Measurements from ENCODE around the gene RPS23. TPM values are rescaled to one million over a fixed set of nuclear protein-coding genes. Genes with fewer than 3 reads are reported as not detected.

The RPS23 gene
- total RNA-seq, 3 donors from 2014 or later (not counting 1 experiment from before 2014, with no cell fraction given) = 1,162 to 1,462 (median 1,451) TPM

- Mint-ChIP-seq H3K9me3 (no peaks in the 10 kb centered on the region), H3K27ac (no peak overlapping the region), H3K27me3 (ENCODE audit: low read depth in 2 of 2) (no peaks in the 10 kb centered on the region), H3K4me3 (no peak overlapping the region), H3K4me1 (no peaks in the 10 kb centered on the region), H3K36me3 (no peaks in the 10 kb centered on the region)
- no peak for TF ChIP-seq CTCF (IDR thresholded peaks at IDR 0.05)
- DNase-seq (no peak), ATAC-seq (no peak)
- H3K4me3 ChIP-seq (ENCODE audit: low read length) = no peak overlapping the region
- 100% methylated on average over 1 of the region's 3 CpGs for whole genome bisulfite sequencing (ENCODE audit: insufficient coverage)
- H3K4me1 ChIP-seq (ENCODE audit: control insufficient read depth, insufficient read depth, low read length) = no peaks in the 10 kb centered on the region
- H3K27me3 ChIP-seq (ENCODE audit: control insufficient read depth, insufficient read depth, low read length) = no peaks in the 10 kb centered on the region
- H3K9me3 ChIP-seq (ENCODE audit: control insufficient read depth, insufficient read depth, low read length) = no peaks in the 10 kb centered on the region
- intact Hi-C loops (cut with micrococcal nuclease) = no loop called here
- H3K27ac ChIP-seq (ENCODE audit: low read length) = no peak overlapping the region
- H3K36me3 ChIP-seq (ENCODE audit: control insufficient read depth, insufficient read depth, low read length) = no peaks in the 10 kb centered on the region
Measured at GRCh38 chr5:82301190-82301589, 23.0 kb upstream of the RPS23 start.

GRCh38 chr5:82298668-82299067 is 20.5 kb upstream of the RPS23 start:
- no peak overlapping the region for H3K4me3 ChIP-seq (ENCODE audit: low read length)
- intact Hi-C loops (cut with micrococcal nuclease) = no loop called here
- no peaks in the 10 kb centered on the region for H3K36me3 ChIP-seq (ENCODE audit: control insufficient read depth, insufficient read depth, low read length)
- H3K4me1 ChIP-seq (ENCODE audit: control insufficient read depth, insufficient read depth, low read length) = no peaks in the 10 kb centered on the region
- WGBS (ENCODE audit: insufficient coverage) = 100% methylated on average over 1 of the region's 2 CpGs
- Mint-ChIP-seq H3K36me3 (no peaks in the 10 kb centered on the region), H3K4me1 (no peaks in the 10 kb centered on the region), H3K27ac (no peak overlapping the region), H3K4me3 (no peak overlapping the region), H3K27me3 (ENCODE audit: low read depth in 2 of 2) (no peaks in the 10 kb centered on the region), H3K9me3 (no peaks in the 10 kb centered on the region)
- no peak for ATAC-seq
- no peaks in the 10 kb centered on the region for H3K9me3 ChIP-seq (ENCODE audit: control insufficient read depth, insufficient read depth, low read length)
- TF ChIP-seq CTCF (IDR thresholded peaks at IDR 0.05) = no peak
- no peaks in the 10 kb centered on the region for H3K27me3 ChIP-seq (ENCODE audit: control insufficient read depth, insufficient read depth, low read length)
- no peak overlapping the region for H3K27ac ChIP-seq (ENCODE audit: low read length)
- DNase-seq = no peak

- H3K9me3 Mint-ChIP-seq = no peaks in the 10 kb centered on the region
- H3K4me1 ChIP-seq (ENCODE audit: control insufficient read depth, insufficient read depth, low read length) = no peaks in the 10 kb centered on the region
- DNase-seq (no peak), ATAC-seq (no peak)
- H3K36me3 Mint-ChIP-seq = no peaks in the 10 kb centered on the region
- no peaks in the 10 kb centered on the region for H3K4me1 Mint-ChIP-seq
- no peaks in the 10 kb centered on the region for H3K27me3 ChIP-seq (ENCODE audit: control insufficient read depth, insufficient read depth, low read length)
- H3K27me3 Mint-ChIP-seq (ENCODE audit: low read depth in 2 of 2) = no peaks in the 10 kb centered on the region
- H3K4me3 Mint-ChIP-seq = no peak overlapping the region
- no peaks in the 10 kb centered on the region for H3K9me3 ChIP-seq (ENCODE audit: control insufficient read depth, insufficient read depth, low read length)
- TF ChIP-seq CTCF (IDR thresholded peaks at IDR 0.05) = no peak
- no peak overlapping the region for H3K4me3 ChIP-seq (ENCODE audit: low read length)
- 64% methylated on average over 3 of the region's 3 CpGs for whole genome bisulfite sequencing (ENCODE audit: insufficient coverage)
- intact Hi-C loops (cut with micrococcal nuclease) = no loop called here
- no peak overlapping the region for H3K27ac ChIP-seq (ENCODE audit: low read length)
- H3K27ac Mint-ChIP-seq = no peak overlapping the region
- no peaks in the 10 kb centered on the region for H3K36me3 ChIP-seq (ENCODE audit: control insufficient read depth, insufficient read depth, low read length)
Measured at GRCh38 chr5:82297711-82298110, 19.6 kb upstream of the RPS23 start.

GRCh38 chr5:82296929-82297328 is 18.8 kb upstream of the RPS23 start:
- Mint-ChIP-seq H3K9me3 (no peaks in the 10 kb centered on the region), H3K36me3 (no peaks in the 10 kb centered on the region), H3K27ac (no peak overlapping the region), H3K4me3 (no peak overlapping the region), H3K27me3 (ENCODE audit: low read depth in 2 of 2) (no peaks in the 10 kb centered on the region), H3K4me1 (no peaks in the 10 kb centered on the region)
- Histone ChIP-seq H3K4me3 (ENCODE audit: low read length) (no peak overlapping the region), H3K36me3 (ENCODE audit: control insufficient read depth, insufficient read depth, low read length) (no peaks in the 10 kb centered on the region), H3K27me3 (ENCODE audit: control insufficient read depth, insufficient read depth, low read length) (no peaks in the 10 kb centered on the region), H3K9me3 (ENCODE audit: control insufficient read depth, insufficient read depth, low read length) (no peaks in the 10 kb centered on the region), H3K4me1 (ENCODE audit: control insufficient read depth, insufficient read depth, low read length) (no peaks in the 10 kb centered on the region), H3K27ac (ENCODE audit: low read length) (no peak overlapping the region)
- ATAC-seq = no peak
- DNase-seq = no peak
- 92% methylated on average over 3 of the region's 4 CpGs for WGBS (ENCODE audit: insufficient coverage)
- intact Hi-C loops (cut with micrococcal nuclease) = no loop called here
- no peak for TF ChIP-seq CTCF (IDR thresholded peaks at IDR 0.05)
